B cell (primary cell): ENCODE measurements around the gene TULP3. TPM values are rescaled to one million over a fixed set of nuclear protein-coding genes. Genes with fewer than 3 reads are reported as not detected.

Source experiments
- ATAC-seq: fragments of 200-7000 bp; cut with Tn5 transposase; one replicate; pipeline ENCODE4 v1.10.0; 2021; ENCODE audit warnings: low read depth, mild to moderate bottlenecking, moderate number of reproducible peaks, moderate library complexity
- CTCF ChIA-PET: fragments of 350-600 bp; sonication (Branson Sonifier 250); formaldehyde crosslinking; loops from one replicate; lab custom pipeline; 2021; ENCODE audit warnings: antibody characterized with exemption, inconsistent platforms; lab: Charles Lee
- POLR2A ChIA-PET: fragments of 350-600 bp; sonication (Branson Sonifier 250); formaldehyde crosslinking; loops from one replicate; lab custom pipeline; 2021; ENCODE audit warnings: antibody characterized with exemption; lab: Charles Lee
- DNase-seq: peaks from one replicate; pipeline ENCODE4 v3.0.0; 2013
- H2AFZ ChIP-seq: 2 replicates; pipeline ENCODE4 v1.6.1; 2012; ENCODE audit warnings: mild to moderate bottlenecking, low read depth, low read length; ENCODE audit not compliant: insufficient read depth, poor library complexity, severe bottlenecking
- H3K27ac ChIP-seq, 2 donors: 1 replicate in 1 of 2; 2 replicates in 1 of 2; pipeline ENCODE4 v1.5.1; 2012 to 2013; ENCODE audit warnings: low read length in 2 of 2, mild to moderate bottlenecking in 2 of 2, moderate library complexity in 1 of 2
- H3K27me3 ChIP-seq, 4 experiments: fragments of 200-600 bp in 1 of 4; sonication (generic) in 1 of 4; replicated peaks in 1 of 4; 1 replicate in 2 of 4; 2 replicates in 2 of 4; pipeline versions ENCODE4 v1.6.1 to v1.7.0; 2013 to 2016; ENCODE audit warnings: low read length in 3 of 4, mild to moderate bottlenecking in 2 of 4, mixed read lengths in 1 of 4, moderate library complexity in 1 of 4; ENCODE audit not compliant: insufficient read depth in 4 of 4, control insufficient read depth in 3 of 4; ENCODE audit errors: control extremely low read depth in 1 of 4
- H3K36me3 ChIP-seq, 2 experiments: replicated peaks in 1 of 2; 1 replicate in 1 of 2; 2 replicates in 1 of 2; pipeline versions ENCODE4 v1.6.1 to v1.7.1; 2013; ENCODE audit warnings: low read length in 1 of 2; ENCODE audit not compliant: insufficient read depth in 2 of 2, control insufficient read depth in 1 of 2; ENCODE audit errors: control extremely low read depth in 1 of 2, extremely low read depth in 1 of 2
- H3K4me1 ChIP-seq, 2 donors: fragments of 200-600 bp in 1 of 2; sonication (generic) in 1 of 2; 1 replicate in 1 of 2; 2 replicates in 1 of 2; pipeline versions ENCODE4 v1.5.1 to v1.6.1; 2013 to 2017; ENCODE audit warnings: low read length in 2 of 2; ENCODE audit not compliant: control insufficient read depth in 2 of 2, insufficient read depth in 2 of 2
- H3K4me2 ChIP-seq: replicated peaks from 2 replicates; pipeline ENCODE3; 2012; ENCODE audit warnings: mild to moderate bottlenecking, low read depth, low read length; ENCODE audit not compliant: poor library complexity, severe bottlenecking
- H3K4me3 ChIP-seq, 5 experiments: fragments of 200-600 bp in 1 of 5; sonication (generic) in 1 of 5; 1 replicate in 3 of 5; 2 replicates in 2 of 5; pipeline versions ENCODE4 v1.5.1 to v1.7.0; 2011 to 2016; ENCODE audit warnings: low read length in 4 of 5, mild to moderate bottlenecking in 4 of 5, low read depth in 2 of 5, control low read depth in 1 of 5, moderate library complexity in 1 of 5; ENCODE audit not compliant: insufficient read depth in 1 of 5; ENCODE audit errors: control extremely low read depth in 1 of 5, extremely low read depth in 1 of 5
- H3K79me2 ChIP-seq: fragments of 200-600 bp; sonication (generic); one replicate; pipeline ENCODE4 v1.6.0; 2016; ENCODE audit warnings: low read length; ENCODE audit not compliant: control insufficient read depth, insufficient read depth
- H3K9ac ChIP-seq: fragments of 200-600 bp; sonication (generic); 2 replicates; pipeline ENCODE4 v1.6.1; 2017; ENCODE audit warnings: mild to moderate bottlenecking, low read length, moderate library complexity
- H3K9me3 ChIP-seq, 3 donors: one replicate each; pipeline versions ENCODE4 v1.6.1 to v1.7.1; 2013; ENCODE audit warnings: low read length in 2 of 3; ENCODE audit not compliant: control insufficient read depth in 2 of 3, insufficient read depth in 1 of 3; ENCODE audit errors: control extremely low read depth in 1 of 3
- H4K20me1 ChIP-seq: 2 replicates; pipeline ENCODE4 v1.6.0; 2012; ENCODE audit warnings: mild to moderate bottlenecking, low read length; ENCODE audit not compliant: insufficient read depth, control insufficient read depth, poor library complexity, severe bottlenecking
- H3K27ac Mint-ChIP-seq: one replicate; pipeline ENCODE4 v1.8.0; 2021; ENCODE audit warnings: mixed read lengths
- H3K27me3 Mint-ChIP-seq: one replicate; pipeline ENCODE4 v1.8.0; 2021; ENCODE audit warnings: mixed read lengths
- H3K4me1 Mint-ChIP-seq: one replicate; pipeline ENCODE4 v1.8.0; 2021; ENCODE audit warnings: mixed read lengths
- H3K4me3 Mint-ChIP-seq: one replicate; pipeline ENCODE4 v1.8.0; 2021; ENCODE audit warnings: mixed read lengths
- H3K9me3 Mint-ChIP-seq: one replicate; pipeline ENCODE4 v1.8.0; 2022; ENCODE audit warnings: mixed read lengths; ENCODE audit not compliant: insufficient read depth
- CTCF ChIP-seq: fragments of 200-600 bp; IDR thresholded peaks from one replicate; pipeline ENCODE4 v1.8.0; 2022; ENCODE audit warnings: antibody characterized with exemption, mild to moderate bottlenecking
- EZH2 ChIP-seq: IDR thresholded peaks from 2 replicates; pipeline ENCODE4 v1.6.1; 2012; ENCODE audit warnings: borderline replicate concordance, low read depth, mild to moderate bottlenecking, moderate library complexity, low read length; ENCODE audit not compliant: insufficient read depth, poor library complexity, severe bottlenecking
- WGBS: methylation state at CpG from one replicate; pipeline ENCODE4 v1.1.5; 2013; ENCODE audit warnings: missing lambda C conversion rate; ENCODE audit not compliant: insufficient coverage; 5-methylcytosine and 5-hydroxymethylcytosine counted together
- intact Hi-C: fragments of 100-400 bp; cut with micrococcal nuclease; formaldehyde crosslinking; loops from one replicate; pipeline ENCODE4 v1.10.0; 2022
- polyA plus RNA-seq: library from polyadenylated mRNA; depleted of rRNA; stranded (reverse); fragments of >200 nt; gene quantifications from 2 replicates; pipeline ENCODE4 v1.2.3, GENCODE V29; 2012
- total RNA-seq, 2 donors: library from RNA; stranded (reverse); fragments of 120-200 nt in 1 of 2; gene quantifications; 1 replicate in 1 of 2; 2 replicates in 1 of 2; pipeline versions ENCODE4 v1.2.3 to v1.2.4, GENCODE V29; 2013 to 2022

The TULP3 gene
- total and polyA plus RNA-seq, 2 donors (not counting 1 experiment from before 2014, with no cell fraction given): 8.3 to 9.2 TPM

GRCh38 chr12:2973566-2973965 is 82.9 kb downstream of the TULP3 start:
- no peak for DNase-seq
- CTCF ChIA-PET: no interaction called here
- no peaks in the 10 kb centered on the region for H3K4me1 ChIP-seq
- Mint-ChIP-seq H3K27me3 (peaks cover 4% of the 10 kb centered on the region), H3K27ac (no peak overlapping the region), H3K9me3 (no peaks in the 10 kb centered on the region), H3K4me1 (no peaks in the 10 kb centered on the region), H3K4me3 (no peak overlapping the region)
- H3K4me2 ChIP-seq: no peak overlapping the region
- ATAC-seq: no peak
- H3K4me3 ChIP-seq: no peak overlapping the region
- no peak overlapping the region for H2AFZ ChIP-seq
- no peaks in the 10 kb centered on the region for H3K9me3 ChIP-seq
- H3K9ac ChIP-seq: no peak overlapping the region
- H3K36me3 ChIP-seq: no peaks in the 10 kb centered on the region
- intact Hi-C loops: no loop called here
- H3K27ac ChIP-seq: no peak overlapping the region
- H3K79me2 ChIP-seq: no peaks in the 10 kb centered on the region
- 96% methylated on average over 5 of the region's 9 CpGs for WGBS
- POLR2A ChIA-PET: no interaction called here
- TF ChIP-seq CTCF (no peak), EZH2 (no peak)
- H4K20me1 ChIP-seq: no peaks in the 10 kb centered on the region
- no peaks in the 10 kb centered on the region for H3K27me3 ChIP-seq

GRCh38 chr12:2974560-2974971 is 83.9 kb downstream of the TULP3 start:
- H3K79me2 ChIP-seq: no peaks in the 10 kb centered on the region
- no peaks in the 10 kb centered on the region for H3K36me3 ChIP-seq
- WGBS: 88% methylated on average over 8 of the region's 10 CpGs
- no peaks in the 10 kb centered on the region for H3K9me3 Mint-ChIP-seq
- no peaks in the 10 kb centered on the region for H3K4me1 ChIP-seq
- CTCF ChIA-PET: no interaction called here
- no peak overlapping the region for H2AFZ ChIP-seq
- H3K4me2 ChIP-seq: no peak overlapping the region
- H3K27me3 ChIP-seq: no peaks in the 10 kb centered on the region
- intact Hi-C loops: no loop called here
- no peaks in the 10 kb centered on the region for H3K9me3 ChIP-seq
- no peak for ATAC-seq
- no peaks in the 10 kb centered on the region for H4K20me1 ChIP-seq
- no peaks in the 10 kb centered on the region for H3K4me1 Mint-ChIP-seq
- POLR2A ChIA-PET: no interaction called here
- TF ChIP-seq EZH2 (no peak), CTCF (no peak)
- no peak overlapping the region for H3K27ac ChIP-seq
- H3K9ac ChIP-seq: no peak overlapping the region
- no peak for DNase-seq
- H3K4me3 ChIP-seq: no peak overlapping the region
- no peak overlapping the region for H3K27ac Mint-ChIP-seq
- H3K4me3 Mint-ChIP-seq: no peak overlapping the region
- peaks cover 4% of the 10 kb centered on the region for H3K27me3 Mint-ChIP-seq
